Measurements from ENCODE around the gene ERMARD.

ERMARD gene

DNA sequence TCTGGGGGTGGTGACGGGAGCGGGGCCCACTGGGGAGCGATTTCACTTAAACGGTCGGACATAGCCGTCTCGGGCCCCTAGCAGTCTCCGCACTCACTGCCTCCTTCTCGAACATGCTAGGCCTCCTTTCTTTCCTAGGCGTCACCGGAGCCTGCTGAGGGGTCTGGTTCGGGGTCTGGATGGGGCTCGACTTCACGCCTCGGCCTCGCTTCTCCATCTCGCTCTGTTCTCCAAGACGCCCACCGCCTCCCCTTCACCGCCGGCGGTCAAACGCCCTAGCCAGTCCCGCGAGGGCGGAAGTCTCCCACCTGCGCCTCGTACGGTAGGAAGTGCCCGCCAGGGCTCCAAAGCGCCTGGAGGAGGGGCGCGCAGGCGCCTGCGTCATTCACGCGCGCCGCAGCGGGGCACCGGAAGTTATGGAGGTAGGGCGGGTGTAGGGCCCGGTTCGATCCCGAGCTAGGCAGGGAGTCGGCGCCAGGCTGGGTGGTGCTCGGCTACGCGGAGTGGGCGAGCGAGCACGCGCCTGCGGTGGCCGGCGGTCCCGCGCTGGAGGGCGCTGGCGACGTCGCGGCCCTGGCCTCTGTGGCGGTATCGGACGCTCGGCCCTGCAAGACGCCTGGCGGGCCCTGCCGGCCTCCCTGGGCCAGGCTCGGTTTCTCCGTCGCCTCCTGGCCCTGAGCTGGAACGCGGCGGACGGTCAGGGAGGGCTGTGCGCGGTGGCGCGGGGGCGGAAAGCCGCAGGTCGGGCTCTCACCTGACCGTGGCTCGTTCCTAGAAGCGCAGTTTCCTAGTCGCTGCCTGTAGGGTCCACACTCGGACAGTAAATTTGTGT, at the start of gene ERMARD, which contains the start of gene DYNLT2:
TSS of gene ERMARD (plus strand) at position 381 of the 832 bp plus-strand sequence. CDS start at position 417, 36 bp downstream.
TSS of gene DYNLT2 (minus strand) at position 331 of the 832 bp plus-strand sequence. CDS start at position 217, 114 bp downstream.
- DNase-seq, result peak; percentile 94

- peak; percentile 97 for DNase-seq
These were observed 49.2 kb upstream of the ERMARD start, which contains the start of the genes C6orf120 and WDR27 for GRCh38 chr6:169701954-169702839. Gene C6orf120, plus strand, starts transcription at chr6:169702126. Its CDS starts 334 bp downstream, at chr6:169702460. Gene WDR27, minus strand, starts transcription at chr6:169702029. Its CDS starts 13,024 bp downstream, at chr6:169689005.

DNA sequence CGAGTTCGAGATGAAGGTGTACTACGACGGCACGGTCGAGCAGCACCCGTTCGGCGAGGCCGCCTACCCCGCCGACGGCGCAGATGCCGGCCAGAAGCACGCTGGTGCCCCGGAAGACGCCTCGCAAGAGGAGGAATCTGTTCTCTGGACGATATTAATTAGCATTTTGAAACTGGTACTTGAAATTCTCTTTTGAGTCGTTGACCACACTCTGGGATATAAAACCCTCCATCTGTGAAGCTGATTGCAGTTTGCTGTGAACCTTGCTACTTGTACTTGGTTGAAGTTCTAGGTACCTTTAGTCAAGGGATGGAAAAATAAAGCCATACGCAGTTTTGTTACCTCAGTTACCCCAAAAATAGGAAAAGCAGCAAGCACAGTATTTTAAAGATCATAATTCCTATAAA, 48.6 kb upstream of the ERMARD start:
- no peak for DNase-seq

DNA sequence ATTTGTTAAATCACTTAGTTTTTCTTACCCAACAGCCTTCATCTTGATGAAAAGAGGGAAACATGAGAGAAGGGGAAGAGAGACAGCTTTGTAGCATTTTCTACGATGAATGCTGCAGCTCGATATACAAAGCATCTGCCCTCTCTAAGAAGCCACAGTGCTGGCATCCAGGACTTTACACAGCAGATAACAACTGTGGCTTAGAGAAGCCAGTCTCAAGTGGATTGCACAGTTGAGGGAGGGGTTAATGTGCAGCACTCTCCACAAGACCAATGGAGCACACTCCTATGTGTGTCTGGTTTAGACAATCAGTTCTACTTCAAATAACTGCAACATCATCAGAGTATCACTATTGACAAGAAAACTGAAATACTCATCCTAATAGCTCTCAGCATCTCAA, 43.6 kb upstream of the ERMARD start:
- no peak for DNase-seq

DNA sequence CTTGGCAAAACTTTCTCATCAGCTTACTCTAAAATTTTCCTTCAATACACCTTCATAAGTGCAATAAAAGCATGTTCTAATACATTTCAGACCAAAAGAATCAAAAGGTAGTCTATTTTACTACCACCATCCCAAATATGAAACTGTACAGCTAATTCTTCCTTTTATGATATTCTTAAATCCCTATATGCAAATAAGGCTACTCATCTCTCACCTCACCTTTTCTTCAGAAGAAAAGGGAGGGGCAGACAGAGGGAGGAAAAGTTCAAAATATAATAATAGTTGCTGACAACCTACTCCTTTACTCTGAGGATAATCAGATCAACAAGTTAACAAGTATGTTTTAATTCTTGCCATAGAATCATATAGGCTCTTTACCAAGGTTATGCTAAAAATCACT, 42.1 kb upstream of the ERMARD start:
- DNase-seq, result no peak

GRCh38 chr6:169710009-169710408, 41.4 kb upstream of the ERMARD start:
- no peak for DNase-seq

DNA sequence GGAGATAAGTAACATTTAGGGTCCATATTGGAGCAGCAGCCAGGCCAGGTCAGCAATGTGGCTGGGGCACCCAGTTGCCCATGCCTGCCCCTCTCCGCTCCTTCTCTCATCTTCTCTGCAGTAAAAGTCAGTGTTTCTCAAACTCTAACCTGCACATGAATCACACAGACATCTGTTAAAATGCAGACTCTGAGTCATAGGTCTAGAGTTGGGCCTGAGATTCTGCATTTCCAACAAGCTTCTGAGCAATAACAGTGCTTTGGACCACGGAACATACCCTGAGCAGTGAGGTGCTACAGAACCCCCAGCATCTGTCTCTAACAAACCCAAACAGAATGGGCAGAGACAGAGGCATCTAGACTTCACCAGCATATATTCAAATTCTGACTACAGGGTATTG, 37.2 kb upstream of the ERMARD start:
- no peak for DNase-seq

- DNase-seq, result no peak
These were observed 36.8 kb upstream of the ERMARD start for GRCh38 chr6:169714595-169714994.

- no peak for DNase-seq
These were observed 32.3 kb upstream of the ERMARD start for GRCh38 chr6:169719117-169719516.

GRCh38 chr6:169720207-169720855, 31.1 kb upstream of the ERMARD start:
- peak; percentile 20 for DNase-seq

- peak; percentile 38 for DNase-seq
These were observed 28.8 kb upstream of the ERMARD start for GRCh38 chr6:169722362-169723199.

GRCh38 chr6:169723200-169723909, 28.1 kb upstream of the ERMARD start:
- DNase-seq, result peak; percentile 68

- DNase-seq, result peak; percentile 59
These were observed 27.4 kb upstream of the ERMARD start for GRCh38 chr6:169723991-169724493.

DNA sequence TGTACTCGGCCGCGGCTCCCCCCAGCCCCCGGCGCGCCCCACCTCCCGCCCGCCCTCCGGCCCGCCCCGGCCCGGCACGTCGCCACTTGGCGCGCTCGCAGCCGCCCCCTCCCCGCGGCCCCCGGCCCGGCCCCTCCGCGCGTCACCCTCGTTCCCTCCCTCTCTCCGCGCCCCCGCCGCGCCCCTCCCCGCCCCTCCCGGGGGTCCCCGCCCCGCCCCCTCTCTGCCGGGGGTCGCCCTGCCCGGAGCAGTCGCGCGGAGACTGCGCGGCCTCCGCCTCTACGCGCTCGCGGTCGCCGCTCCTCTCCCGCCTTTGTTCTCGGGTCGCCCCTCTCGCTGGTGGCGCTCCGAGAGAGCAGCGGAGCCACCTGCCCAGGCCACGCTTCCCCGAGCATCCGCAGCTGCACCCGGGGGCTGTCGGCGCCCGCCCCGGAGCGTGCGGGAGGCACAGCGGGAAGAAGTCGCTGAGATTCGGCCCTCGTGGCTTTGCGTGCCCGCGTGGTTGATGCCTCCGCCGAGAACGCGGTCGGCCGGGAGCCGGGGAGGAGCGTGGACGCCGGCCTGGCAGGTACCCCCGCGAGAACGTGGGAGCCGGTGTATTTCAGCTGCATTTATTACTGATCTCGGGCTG, 26.8 kb upstream of the ERMARD start, which contains the start of gene PHF10:
TSS of gene PHF10 (minus strand) at position 7 of the 631 bp plus-strand sequence. CDS start 569 bp downstream, outside the sequence.
- peak; percentile 80 for DNase-seq

DNA sequence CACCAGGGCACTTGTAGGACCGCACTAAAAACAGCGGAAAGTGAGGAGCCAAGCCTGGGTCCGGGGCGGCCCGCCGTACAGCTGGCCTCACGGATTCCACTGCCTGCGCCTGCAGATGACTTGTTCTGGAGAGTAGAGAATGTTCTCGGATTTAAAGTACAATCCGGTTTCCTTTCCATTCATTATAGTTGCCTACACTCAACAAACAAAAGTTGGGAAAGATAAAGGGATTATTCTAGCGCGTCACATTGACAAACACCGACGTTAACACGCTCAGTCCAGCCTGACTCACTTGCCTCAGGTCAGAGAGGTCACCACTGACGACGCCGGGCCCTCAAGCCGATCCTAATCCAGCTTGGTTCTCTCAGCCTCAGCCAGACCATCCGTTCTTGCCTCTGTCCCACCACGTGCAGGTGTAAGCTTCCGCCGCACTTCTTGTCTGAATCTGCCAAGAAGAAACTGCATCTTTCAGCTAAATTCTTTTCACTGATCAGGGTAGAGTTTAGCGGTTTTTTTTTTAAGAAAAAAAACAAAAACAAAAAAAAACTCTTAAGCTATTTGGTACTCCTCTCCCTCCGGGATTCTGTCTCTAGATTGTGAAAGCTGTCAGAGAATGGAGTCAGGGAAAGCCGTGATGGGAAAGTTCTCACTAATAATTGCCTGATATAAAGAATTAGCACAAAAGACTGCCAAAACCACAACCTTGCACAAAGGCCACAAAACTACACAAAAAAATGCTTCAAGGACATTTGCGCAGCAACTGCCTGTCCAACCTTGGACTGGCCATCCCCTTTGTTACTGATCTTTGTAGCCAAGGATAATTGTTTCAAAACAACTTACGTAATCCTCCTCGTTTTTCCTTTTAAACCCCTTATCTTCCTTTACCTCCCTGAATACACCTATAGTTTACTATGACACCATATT, 26.0 kb upstream of the ERMARD start:
- DNase-seq, result peak; percentile 12

- DNase-seq, result no peak
These were observed 25.4 kb upstream of the ERMARD start for GRCh38 chr6:169726049-169726400.

DNA sequence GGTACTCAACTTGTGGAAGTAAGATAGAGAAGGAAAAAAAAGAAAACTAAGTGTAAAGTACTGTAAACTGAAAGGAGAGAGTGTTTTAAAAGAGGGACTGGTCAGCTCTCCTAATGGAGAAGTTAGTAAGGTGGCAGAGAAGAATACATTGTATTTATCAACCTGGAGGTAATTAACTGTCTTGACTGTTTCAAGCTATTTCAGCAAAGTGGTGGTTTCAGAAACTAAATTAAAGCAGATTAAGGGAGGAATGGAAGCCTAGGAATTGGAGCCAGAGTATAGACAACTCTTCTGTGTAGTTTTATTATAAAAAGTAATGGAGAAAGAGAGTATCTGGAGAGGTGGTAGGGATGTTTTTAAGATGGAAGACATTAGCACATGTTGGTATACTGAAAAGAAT, 24.5 kb upstream of the ERMARD start:
- DNase-seq, result no peak

DNA sequence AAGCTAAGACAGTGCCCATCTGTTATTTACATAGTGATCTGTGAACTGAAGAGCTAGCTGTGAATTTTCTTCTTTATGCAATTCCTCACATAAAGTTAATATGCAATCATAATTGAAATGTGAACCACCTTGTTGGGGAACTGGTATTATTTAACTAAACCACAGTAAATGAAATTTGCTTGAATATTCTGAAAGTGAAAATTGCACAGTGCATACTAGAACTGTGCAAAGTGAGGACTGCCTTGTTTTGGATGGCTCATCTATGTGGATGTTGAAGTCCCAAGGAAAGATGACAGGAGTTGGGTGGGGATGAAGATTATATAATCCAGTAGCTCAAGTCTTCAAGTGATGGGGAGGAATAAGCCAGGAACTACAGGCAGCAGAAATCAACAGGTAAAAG, 21.5 kb upstream of the ERMARD start:
- DNase-seq, result no peak
